Measurements from ENCODE around the gene FYN.

Gene FYN

GRCh38 chr6:111880181-111880888 lies 7.1 kb upstream of the FYN start:
- no peak for DNase-seq

GRCh38 chr6:111875741-111876140 lies 2.5 kb upstream of the FYN start:
- DNase-seq, result no peak

GRCh38 chr6:111874025-111874415 lies 768 bp upstream of the FYN start:
- DNase-seq, result no peak

- no peak for DNase-seq
Measured at GRCh38 chr6:111872401-111873177, 663 bp downstream of the FYN start.

- no peak for DNase-seq
Measured at GRCh38 chr6:111871725-111872400, 1.4 kb downstream of the FYN start.

GRCh38 chr6:111871207-111871606 lies 2.0 kb downstream of the FYN start:
- DNase-seq, result no peak

- DNase-seq, result no peak
Measured at GRCh38 chr6:111870742-111871064, 2.5 kb downstream of the FYN start.

- DNase-seq, result no peak
Measured at GRCh38 chr6:111870051-111870741, 3.1 kb downstream of the FYN start.

- DNase-seq, result no peak
Measured at GRCh38 chr6:111866857-111867256, 6.4 kb downstream of the FYN start.

- DNase-seq, result no peak
Measured at GRCh38 chr6:111865909-111866546, 7.2 kb downstream of the FYN start.

- no peak for DNase-seq
Measured at GRCh38 chr6:111865049-111865585, 8.1 kb downstream of the FYN start.

GRCh38 chr6:111864138-111865048 lies 8.9 kb downstream of the FYN start:
- DNase-seq, result no peak

- no peak for DNase-seq
Measured at GRCh38 chr6:111862741-111863140, 10.5 kb downstream of the FYN start.

GRCh38 chr6:111862314-111862713 lies 10.9 kb downstream of the FYN start:
- no peak for DNase-seq

- DNase-seq, result no peak
Measured at GRCh38 chr6:111861431-111861885, 11.8 kb downstream of the FYN start.

- DNase-seq, result no peak
Measured at GRCh38 chr6:111858347-111858746, 14.9 kb downstream of the FYN start.

GRCh38 chr6:111857674-111858337 lies 15.4 kb downstream of the FYN start:
- no peak for DNase-seq

GRCh38 chr6:111855753-111856152 lies 17.5 kb downstream of the FYN start:
- DNase-seq, result no peak

GRCh38 chr6:111854683-111855082 lies 18.6 kb downstream of the FYN start:
- no peak for DNase-seq

GRCh38 chr6:111852725-111853124 lies 20.5 kb downstream of the FYN start:
- DNase-seq, result no peak

Measured in NCI-H510A treated with DMSO at 0.1 percent for 48 hours (cell line).